Neural crest cell (in vitro differentiated cells): ENCODE measurements around the gene CDK6. TPM values are rescaled to one million over a fixed set of nuclear protein-coding genes. Genes with fewer than 3 reads are reported as not detected.

Experiments used
- DNase-seq: peaks from one replicate; pipeline ENCODE4 v3.0.0; 2021; ENCODE audit warnings: low read depth, mixed read lengths, low spot score
- H3K27ac Mint-ChIP-seq: one replicate; pipeline ENCODE4 v1.8.0; 2021; ENCODE audit warnings: mild to moderate bottlenecking, mixed read lengths; ENCODE audit not compliant: unreplicated experiment
- H3K27me3 Mint-ChIP-seq: 2 replicates; pipeline ENCODE4 v1.8.0; 2021; ENCODE audit warnings: low read depth, mild to moderate bottlenecking, mixed read lengths
- H3K36me3 Mint-ChIP-seq: 2 replicates; pipeline ENCODE4 v1.8.0; 2021; ENCODE audit warnings: low read depth, mild to moderate bottlenecking, mixed read lengths
- H3K4me1 Mint-ChIP-seq: 2 replicates; pipeline ENCODE4 v1.8.0; 2021; ENCODE audit warnings: mixed read lengths
- H3K4me3 Mint-ChIP-seq: one replicate; pipeline ENCODE4 v1.8.0; 2021; ENCODE audit warnings: mild to moderate bottlenecking, mixed read lengths
- H3K9me3 Mint-ChIP-seq: 2 replicates; pipeline ENCODE4 v1.8.0; 2021; ENCODE audit warnings: mixed read lengths
- CTCF ChIP-seq: fragments of 200-600 bp; sonication (generic); conservative IDR thresholded peaks from 2 replicates; pipeline ENCODE4 v1.5.0; 2021; ENCODE audit warnings: antibody characterized with exemption, mild to moderate bottlenecking
- total RNA-seq: library from RNA; stranded (reverse); gene quantifications from 2 replicates; pipeline ENCODE4 v1.2.1, GENCODE V29; 2021

The CDK6 gene
- total RNA-seq, 1 donor from 2014 or later = 42.9 TPM

- Mint-ChIP-seq H3K27ac (no peak overlapping the region), H3K4me3 (no peak overlapping the region), H3K27me3 (no peaks in the 10 kb centered on the region), H3K9me3 (no peaks in the 10 kb centered on the region), H3K4me1 (peaks cover 49% of the 10 kb centered on the region), H3K36me3 (peaks cover 15% of the 10 kb centered on the region)
- DNase-seq = no peak
- TF ChIP-seq CTCF = no peak
Observed at GRCh38 chr7:92753614-92754013, 82.8 kb downstream of the CDK6 start.

- Mint-ChIP-seq H3K36me3 (peaks cover 7% of the 10 kb centered on the region), H3K4me3 (no peak overlapping the region), H3K27ac (no peak overlapping the region), H3K9me3 (no peaks in the 10 kb centered on the region), H3K4me1 (peaks cover 41% of the 10 kb centered on the region), H3K27me3 (no peaks in the 10 kb centered on the region)
- no peak for DNase-seq
- no peak for TF ChIP-seq CTCF
Observed at GRCh38 chr7:92751902-92752901, 84.2 kb downstream of the CDK6 start.

GRCh38 chr7:92750946-92751345, 85.4 kb downstream of the CDK6 start:
- Mint-ChIP-seq H3K4me1 (peaks cover 33% of the 10 kb centered on the region), H3K9me3 (no peaks in the 10 kb centered on the region), H3K27ac (no peak overlapping the region), H3K4me3 (no peak overlapping the region), H3K36me3 (peaks cover 4% of the 10 kb centered on the region), H3K27me3 (no peaks in the 10 kb centered on the region)
- TF ChIP-seq CTCF = no peak
- no peak for DNase-seq

- no peak for DNase-seq
- no peak overlapping the region for H3K4me3 Mint-ChIP-seq
- TF ChIP-seq CTCF = no peak
- no peak overlapping the region for H3K27ac Mint-ChIP-seq
- H3K4me1 Mint-ChIP-seq = peaks cover 28% of the 10 kb centered on the region
- H3K27me3 Mint-ChIP-seq = no peaks in the 10 kb centered on the region
- H3K36me3 Mint-ChIP-seq = peaks cover 4% of the 10 kb centered on the region
- H3K9me3 Mint-ChIP-seq = peaks cover 4% of the 10 kb centered on the region
Observed at GRCh38 chr7:92750447-92750839, 85.9 kb downstream of the CDK6 start.

GRCh38 chr7:92749832-92750446, 86.4 kb downstream of the CDK6 start:
- H3K36me3 Mint-ChIP-seq = peaks cover 4% of the 10 kb centered on the region
- no peak for TF ChIP-seq CTCF

More at GRCh38 chr7:92749832-92750446, 86.4 kb downstream of the CDK6 start:
- Mint-ChIP-seq H3K4me1 (peaks cover 23% of the 10 kb centered on the region), H3K9me3 (peaks cover 4% of the 10 kb centered on the region), H3K4me3 (no peak overlapping the region), H3K27me3 (no peaks in the 10 kb centered on the region), H3K27ac (no peak overlapping the region)
- DNase-seq = no peak
